GM18951 (cell line): ENCODE data around the gene DISC1.

Experiments
- POLR2A ChIP-seq: IDR thresholded peaks from 4 replicates; pipeline ENCODE4 v1.6.1; 2011; ENCODE audit warnings: mild to moderate bottlenecking; ENCODE audit not compliant: insufficient read length, insufficient read depth; ENCODE audit errors: extremely low read depth
- in situ Hi-C: fragments of 300-500 bp; cut with MboI; formaldehyde crosslinking; loops from one replicate; pipeline ENCODE4 v1.12.0; 2022; ENCODE audit warnings: low sequenced_read_pairs, mixed read lengths, inconsistent platforms; ENCODE audit not compliant: unreplicated experiment

DISC1 gene

DNA sequence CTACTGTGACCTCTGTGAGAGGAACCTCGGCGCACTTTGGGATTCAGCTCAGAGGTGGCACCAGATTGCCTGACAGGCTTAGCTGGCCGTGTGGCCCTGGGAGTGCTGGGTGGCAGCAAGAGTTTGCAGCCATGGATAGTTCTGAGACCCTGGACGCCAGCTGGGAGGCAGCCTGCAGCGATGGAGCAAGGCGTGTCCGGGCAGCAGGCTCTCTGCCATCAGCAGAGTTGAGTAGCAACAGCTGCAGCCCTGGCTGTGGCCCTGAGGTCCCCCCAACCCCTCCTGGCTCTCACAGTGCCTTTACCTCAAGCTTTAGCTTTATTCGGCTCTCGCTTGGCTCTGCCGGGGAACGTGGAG, 67.5 kb downstream of the DISC1 start:
- in situ Hi-C loops: no loop called here
- TF ChIP-seq POLR2A: no peak

DNA sequence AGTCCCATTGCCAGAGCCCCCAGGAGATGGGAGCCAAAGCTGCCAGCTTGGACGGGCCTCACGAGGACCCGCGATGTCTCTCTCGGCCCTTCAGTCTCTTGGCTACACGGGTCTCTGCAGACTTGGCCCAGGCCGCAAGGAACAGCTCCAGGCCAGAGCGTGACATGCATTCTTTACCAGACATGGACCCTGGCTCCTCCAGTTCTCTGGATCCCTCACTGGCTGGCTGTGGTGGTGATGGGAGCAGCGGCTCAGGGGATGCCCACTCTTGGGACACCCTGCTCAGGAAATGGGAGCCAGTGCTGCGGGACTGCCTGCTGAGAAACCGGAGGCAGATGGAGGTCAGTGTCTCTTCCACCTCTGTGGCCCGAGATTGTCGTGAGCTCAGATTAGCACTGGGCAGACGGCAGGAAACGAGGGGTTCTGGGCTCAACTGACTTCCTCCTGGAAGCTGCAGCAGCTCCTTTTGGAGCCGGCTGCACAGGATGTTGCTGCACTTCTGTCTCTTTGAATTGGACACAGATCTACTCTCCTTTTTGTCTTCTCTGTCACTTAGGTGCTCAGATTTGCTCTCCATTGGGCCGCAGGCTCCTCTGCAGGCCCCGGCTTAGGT, 68.0 kb downstream of the DISC1 start:
- in situ Hi-C loops: no loop called here
- no peak for TF ChIP-seq POLR2A

DNA sequence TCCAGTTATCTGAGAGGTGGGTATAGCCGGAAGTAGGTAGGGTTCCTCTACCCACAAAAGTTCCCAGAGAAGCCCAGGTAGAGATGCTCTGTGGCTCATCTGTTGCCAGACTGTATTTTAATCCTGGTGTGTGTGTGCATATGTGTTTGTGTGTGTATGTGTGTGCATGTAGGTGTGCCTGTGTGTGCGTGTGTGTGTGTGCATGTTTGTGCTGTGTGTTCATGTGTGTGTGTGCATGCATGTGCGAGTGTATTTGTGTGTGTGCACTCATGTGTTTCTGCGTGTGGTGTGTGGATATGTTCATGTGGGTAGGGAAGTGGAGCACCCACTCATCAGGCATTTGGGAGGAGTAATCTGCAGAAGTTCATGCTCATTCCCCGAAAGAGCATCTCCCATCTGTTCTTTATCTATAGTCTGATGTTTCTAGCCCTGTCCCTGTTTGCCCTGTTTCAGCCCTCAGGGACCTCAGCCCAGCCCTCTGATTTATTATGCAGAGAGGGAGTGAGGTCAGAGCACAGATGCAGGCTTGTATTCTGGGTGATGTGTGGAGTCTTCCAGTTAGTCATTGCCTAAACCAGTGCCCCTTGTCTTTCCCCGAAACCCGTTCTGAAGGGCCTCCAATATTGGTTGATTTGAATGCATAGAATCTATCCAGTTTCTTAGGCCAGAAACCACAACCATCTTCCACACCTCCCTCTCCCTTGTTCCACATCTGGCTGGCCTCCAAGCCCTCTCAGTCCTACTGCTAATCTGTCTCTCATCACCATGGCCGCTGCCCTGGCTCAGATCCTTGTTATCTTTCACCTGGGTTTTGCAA, 69.1 kb downstream of the DISC1 start:
- TF ChIP-seq POLR2A: no peak
- in situ Hi-C loops: no loop called here

DNA sequence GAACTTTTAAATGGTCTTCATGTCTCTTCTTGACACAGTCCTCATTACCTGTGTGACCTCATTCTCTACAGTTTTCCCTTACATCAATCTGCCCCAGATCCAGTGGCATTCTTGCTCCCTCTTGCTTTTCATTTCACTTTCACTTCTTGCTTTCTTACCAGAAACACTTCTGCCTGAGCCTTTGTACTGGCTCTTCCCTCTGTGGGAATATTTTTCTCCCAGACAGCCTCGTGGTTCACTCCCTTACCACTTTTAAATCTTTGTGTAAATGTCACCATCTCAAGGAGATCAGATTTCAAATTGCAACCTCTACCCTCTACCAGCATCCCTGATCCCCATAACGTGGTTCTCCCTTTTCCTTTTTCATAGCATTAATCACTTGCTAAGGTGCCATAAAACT, 73.2 kb downstream of the DISC1 start:
- in situ Hi-C loops: no loop called here
- no peak for TF ChIP-seq POLR2A

DNA sequence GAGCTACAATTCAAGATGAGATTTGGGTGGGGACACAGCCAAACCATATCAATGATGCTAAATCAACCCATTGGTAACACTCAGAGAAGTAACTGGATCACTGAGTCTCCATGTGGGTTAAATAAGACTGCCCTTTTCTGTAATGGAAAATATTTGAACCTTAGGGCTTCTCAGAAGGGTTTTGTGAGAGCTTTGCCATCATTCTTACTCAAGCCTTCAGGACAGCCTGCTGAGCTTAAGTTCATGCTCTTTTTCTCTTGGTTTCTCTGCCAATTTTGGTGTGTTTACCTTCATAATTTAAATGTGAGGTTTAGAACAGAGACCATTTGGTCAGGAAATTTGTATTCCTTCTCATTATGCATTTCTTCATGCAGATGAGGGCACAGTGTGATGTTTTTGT, 74.7 kb downstream of the DISC1 start:
- in situ Hi-C loops: no loop called here

DNA sequence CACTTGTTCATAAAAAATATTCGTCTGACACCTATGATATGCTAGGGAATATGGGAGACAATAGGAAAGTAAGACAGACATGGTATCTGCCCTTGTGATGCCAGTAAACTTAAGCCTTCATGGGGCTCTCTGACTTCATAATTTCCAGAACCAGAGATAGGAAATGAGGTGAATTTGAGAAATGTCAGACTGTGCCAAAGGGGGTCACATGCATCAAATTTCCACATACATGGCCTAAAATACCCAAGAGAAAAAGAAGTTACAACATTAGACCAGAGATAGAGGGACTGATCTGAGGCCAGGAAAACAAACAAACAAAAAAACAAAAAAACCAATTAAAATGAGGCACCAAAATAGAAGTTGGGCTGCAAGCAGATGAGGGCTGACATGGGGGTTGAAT, 75.7 kb downstream of the DISC1 start:
- in situ Hi-C loops: no loop called here
- TF ChIP-seq POLR2A: no peak

More for the DNA sequence above, 74.7 kb downstream of the DISC1 start:
- TF ChIP-seq POLR2A: no peak

DNA sequence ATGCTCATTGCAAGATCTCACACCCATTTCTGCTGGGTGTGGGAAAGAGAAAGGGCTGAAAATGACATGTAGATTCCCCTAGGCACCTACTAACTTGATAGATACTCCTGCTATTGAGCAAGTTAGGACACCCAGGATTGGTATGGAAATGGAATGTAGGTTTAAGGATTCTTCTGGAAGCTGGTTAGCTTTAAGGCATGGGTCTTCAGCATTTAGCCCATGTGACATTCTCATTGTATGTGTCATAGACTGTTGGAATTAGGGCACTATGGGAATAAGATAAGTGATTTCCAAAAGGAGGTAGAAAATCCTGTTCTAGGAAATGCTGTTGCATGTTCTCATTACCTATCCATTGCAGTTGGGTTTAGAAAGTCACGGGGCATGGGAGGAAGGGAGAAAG, 76.2 kb downstream of the DISC1 start:
- in situ Hi-C loops: no loop called here
- TF ChIP-seq POLR2A: no peak

DNA sequence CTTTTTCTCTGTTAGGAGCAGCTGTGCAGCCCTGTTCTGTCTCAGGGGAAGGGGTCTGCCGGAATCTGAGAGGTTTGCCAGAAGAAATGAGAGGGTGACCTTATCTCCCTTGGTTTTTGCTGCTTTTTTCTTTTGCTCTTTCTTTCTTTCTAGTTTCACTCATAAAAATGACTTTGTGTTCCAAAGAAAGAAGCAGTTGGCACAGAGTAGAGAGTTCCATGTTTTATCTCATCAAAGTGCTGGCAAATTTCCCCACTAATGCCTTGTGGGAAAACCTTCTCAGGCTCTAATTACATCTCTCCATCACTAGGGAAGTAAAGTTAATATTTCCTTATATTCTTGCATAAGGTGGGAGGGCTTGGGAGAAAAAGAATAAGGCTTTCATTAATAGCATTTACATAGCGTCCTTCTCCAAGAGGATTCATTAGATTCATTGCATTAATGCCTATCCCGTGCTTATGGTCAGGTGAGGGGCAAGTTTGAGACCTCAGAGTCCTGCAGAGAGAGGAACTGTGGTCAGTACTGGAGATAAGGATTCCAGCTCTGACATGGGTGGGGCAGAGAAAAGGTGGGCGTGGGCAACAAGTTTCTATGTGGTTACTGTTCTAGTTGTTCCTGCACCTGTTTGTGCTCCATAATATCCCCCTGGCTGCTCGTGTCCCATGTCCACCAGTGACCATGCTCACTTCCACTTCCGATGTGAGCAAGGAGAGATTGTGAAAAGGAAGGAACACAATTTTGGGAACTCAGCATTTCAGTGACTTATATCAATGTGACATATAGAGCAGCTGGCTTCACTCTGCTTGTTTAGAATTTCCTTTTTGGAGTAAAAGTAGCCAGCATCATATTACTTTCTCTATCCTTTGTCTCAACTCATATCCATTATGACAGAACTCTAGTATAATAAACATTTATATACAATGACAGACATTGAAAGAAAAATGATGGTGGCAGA, 79.5 kb downstream of the DISC1 start:
- in situ Hi-C loops: no loop called here
- no peak for TF ChIP-seq POLR2A

DNA sequence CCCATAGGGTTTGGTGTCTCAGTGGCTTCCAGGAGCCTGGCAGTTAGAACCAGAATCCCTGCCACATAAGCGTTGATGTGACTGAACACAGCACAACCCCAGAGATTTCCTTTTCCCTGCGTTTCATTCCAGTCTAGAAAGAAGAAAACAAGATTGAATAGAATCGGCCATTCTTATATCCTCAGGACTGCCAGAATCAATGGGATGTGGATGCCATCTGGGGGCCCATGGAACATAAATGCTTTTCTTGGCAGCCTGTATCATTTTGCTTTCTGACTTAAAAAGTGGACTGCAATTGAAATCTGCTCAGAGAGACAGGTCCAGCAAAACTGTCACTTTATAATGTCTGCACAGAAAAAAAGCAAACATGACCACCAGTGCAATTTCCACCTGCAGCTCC, 80.3 kb downstream of the DISC1 start:
- TF ChIP-seq POLR2A: no peak
- in situ Hi-C loops: no loop called here

DNA sequence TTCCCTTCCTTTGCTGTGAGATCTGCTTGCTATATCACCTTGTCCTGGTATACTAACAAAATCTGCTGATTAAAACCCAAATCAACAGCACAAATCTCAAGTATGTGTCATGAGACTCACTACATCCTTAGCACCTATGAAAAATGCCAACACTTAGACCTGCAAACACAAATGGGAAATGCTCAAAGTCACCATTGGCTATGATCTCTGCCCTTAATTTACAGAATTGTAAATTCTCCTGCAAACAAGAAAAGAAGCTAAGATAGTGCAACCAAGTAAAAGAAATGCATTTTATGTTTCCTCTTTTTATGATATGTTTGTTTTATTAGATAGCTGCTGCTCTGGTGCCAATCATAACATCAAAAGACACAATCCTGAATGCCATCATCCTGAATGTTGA, 80.8 kb downstream of the DISC1 start:
- in situ Hi-C loops: no loop called here
- TF ChIP-seq POLR2A: no peak

DNA sequence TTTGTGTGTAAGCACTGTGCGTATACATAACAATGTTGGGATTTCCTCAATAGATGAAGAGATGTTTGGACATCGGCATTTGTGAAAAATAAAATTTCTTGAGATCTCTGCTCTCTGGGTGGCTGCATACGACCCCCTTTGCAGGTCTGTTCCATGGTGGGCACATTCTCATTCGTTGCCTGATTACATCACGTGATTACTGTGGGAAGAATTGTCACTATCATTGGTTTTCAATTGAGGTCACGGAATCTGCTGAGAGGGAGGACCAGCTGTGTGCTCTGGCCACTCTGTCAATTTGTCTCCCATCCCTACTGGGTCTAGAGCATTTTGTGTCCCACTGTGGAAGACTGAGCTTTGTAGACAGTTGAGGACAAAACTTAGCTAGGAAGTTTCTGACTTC, 81.8 kb downstream of the DISC1 start:
- in situ Hi-C loops: no loop called here

DNA sequence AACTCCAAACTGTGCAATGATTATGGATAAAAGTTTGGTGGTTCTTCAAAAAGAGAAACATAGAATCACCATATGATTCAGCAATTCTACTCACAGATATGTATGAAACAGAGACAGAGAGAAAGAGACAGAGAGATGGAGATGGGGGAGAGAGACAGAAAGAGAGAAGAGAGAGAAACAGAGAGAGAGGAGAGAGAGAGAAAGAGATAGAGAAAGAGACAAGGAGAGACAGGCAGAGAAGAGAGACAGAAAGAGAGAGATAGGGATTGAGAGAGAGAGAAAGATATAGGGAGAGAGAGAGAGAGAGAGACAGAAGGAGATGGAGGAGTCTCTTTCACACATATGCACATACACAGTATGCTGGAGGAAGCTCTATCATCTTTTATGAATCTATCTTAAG, 87.8 kb downstream of the DISC1 start:
- TF ChIP-seq POLR2A: no peak
- in situ Hi-C loops: no loop called here

More for the DNA sequence above, 81.8 kb downstream of the DISC1 start:
- TF ChIP-seq POLR2A: no peak
